GM23248 (cell line): ENCODE data around the gene PYGM. TPM values are rescaled to one million over a fixed set of nuclear protein-coding genes. Genes with fewer than 3 reads are reported as not detected.

Experiments
- DNase-seq: peaks from one replicate; pipeline ENCODE4 v3.0.0-alpha.2; 2015
- H2AFZ ChIP-seq: fragments of 200-600 bp; sonication (generic); 2 replicates; pipeline ENCODE4 v1.6.1; 2016; ENCODE audit warnings: antibody characterized with exemption
- H3F3A ChIP-seq: fragments of 200-600 bp; sonication (generic); 2 replicates; pipeline ENCODE4 v1.6.1; 2016; ENCODE audit warnings: mild to moderate bottlenecking, antibody characterized with exemption, mixed run types; ENCODE audit not compliant: insufficient read depth
- H3K27ac ChIP-seq: fragments of 200-600 bp; sonication (generic); 2 replicates; pipeline ENCODE4 v1.5.1; 2016; ENCODE audit warnings: mild to moderate bottlenecking
- H3K27me3 ChIP-seq: fragments of 200-600 bp; sonication (generic); replicated peaks from 2 replicates; pipeline ENCODE4 v1.6.1; 2016; ENCODE audit warnings: mild to moderate bottlenecking; ENCODE audit not compliant: insufficient read depth
- H3K36me3 ChIP-seq: fragments of 200-600 bp; sonication (generic); 2 replicates; pipeline ENCODE4 v1.6.1; 2016; ENCODE audit warnings: low read depth, mild to moderate bottlenecking
- H3K4me1 ChIP-seq: fragments of 200-600 bp; sonication (generic); 2 replicates; pipeline ENCODE4 v1.6.1; 2016; ENCODE audit warnings: mild to moderate bottlenecking; ENCODE audit not compliant: insufficient read depth
- H3K4me2 ChIP-seq: fragments of 200-600 bp; sonication (generic); one replicate; pipeline ENCODE4 v1.6.1; 2016; ENCODE audit warnings: mild to moderate bottlenecking; ENCODE audit not compliant: unreplicated experiment
- H3K4me3 ChIP-seq: fragments of 200-600 bp; sonication (generic); 2 replicates; pipeline ENCODE4 v1.5.1; 2016; ENCODE audit warnings: mild to moderate bottlenecking
- H3K79me2 ChIP-seq: fragments of 200-600 bp; sonication (generic); 2 replicates; pipeline ENCODE4 v1.6.1; 2016; ENCODE audit warnings: mild to moderate bottlenecking; ENCODE audit not compliant: insufficient read depth
- H3K9ac ChIP-seq: fragments of 200-600 bp; sonication (generic); 2 replicates; pipeline ENCODE4 v1.6.1; 2016; ENCODE audit warnings: mild to moderate bottlenecking
- H3K9me2 ChIP-seq: fragments of 200-600 bp; sonication (generic); 2 replicates; pipeline ENCODE4 v1.6.1; 2016; ENCODE audit warnings: mixed run types, mild to moderate bottlenecking, moderate library complexity; ENCODE audit not compliant: insufficient read depth
- H3K9me3 ChIP-seq: fragments of 200-600 bp; sonication (generic); one replicate; pipeline ENCODE4 v1.6.1; 2017; ENCODE audit warnings: low read depth
- H4K20me1 ChIP-seq: fragments of 200-600 bp; sonication (generic); 2 replicates; pipeline ENCODE4 v1.6.0; 2016; ENCODE audit not compliant: insufficient read depth
- EZH2 ChIP-seq: fragments of 200-600 bp; sonication (generic); IDR thresholded peaks from 2 replicates; pipeline ENCODE4 v1.6.1; 2018; ENCODE audit warnings: antibody characterized with exemption, mild to moderate bottlenecking; ENCODE audit not compliant: insufficient read depth, poor library complexity, severe bottlenecking
- EZH2phosphoT487 ChIP-seq: fragments of 200-600 bp; sonication (generic); IDR thresholded peaks from 2 replicates; pipeline ENCODE4 v1.6.1; 2018; ENCODE audit warnings: antibody characterized with exemption, moderate library complexity, mild to moderate bottlenecking, low read depth; ENCODE audit not compliant: insufficient read depth
- WGBS, 2 experiments: methylation state at CpG; one replicate each; pipeline ENCODE4 v1.1.6; 2015 to 2017; ENCODE audit warnings: low lambda C conversion rate in 2 of 2, low coverage in 1 of 2; ENCODE audit errors: missing lambda C conversion rate in 2 of 2; 5-methylcytosine and 5-hydroxymethylcytosine counted together
- in situ Hi-C: fragments of 300-500 bp; cut with MboI; formaldehyde crosslinking; loops from 2 replicates; pipeline ENCODE4 v1.15.0; 2020
- polyA plus RNA-seq: library from polyadenylated mRNA; unstranded; fragments of >200 nt; fragmentation: Nextera tagmentation; extraction: Ambion mirVana; gene quantifications from 2 replicates; pipeline ENCODE4 v1.2.1, GENCODE V29; 2016
- total RNA-seq: library from RNA; depleted of rRNA; stranded (reverse); fragments of >200 nt; shearing (Covaris generic); gene quantifications from 2 replicates; pipeline ENCODE4 v1.2.3, GENCODE V29; 2014

Gene PYGM
- total and polyA plus RNA-seq, 2 experiments from 2014 or later, result not detected

DNA sequence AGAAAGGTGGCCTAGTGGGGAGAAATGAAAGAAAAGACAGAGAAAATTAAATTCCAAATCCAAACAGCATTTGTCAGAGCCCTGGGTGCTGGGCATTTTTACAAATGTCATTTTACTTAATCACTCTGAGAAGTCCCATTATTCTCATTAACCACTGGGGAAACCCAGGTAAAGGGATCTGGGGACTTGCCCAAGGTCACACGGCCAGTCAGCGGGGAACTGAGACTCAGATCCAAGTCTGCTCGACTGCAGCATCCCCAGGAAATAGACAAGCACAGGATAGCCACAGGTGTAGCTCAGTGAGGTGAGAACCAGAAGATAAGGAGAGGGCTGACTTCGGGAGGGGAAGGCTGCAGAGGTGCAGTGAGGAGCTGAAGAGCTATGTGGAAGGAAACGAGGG lies 44.7 kb downstream of the PYGM start:
- Histone ChIP-seq H3K4me1 (no peaks in the 10 kb centered on the region), H3K36me3 (no peaks in the 10 kb centered on the region), H3K9me2 (no peaks in the 10 kb centered on the region), H3K79me2 (no peaks in the 10 kb centered on the region), H3K4me3 (no peak overlapping the region), H3K4me2 (no peak overlapping the region), H3F3A (no peaks in the 10 kb centered on the region), H2AFZ (no peak overlapping the region), H3K27me3 (peaks cover 77% of the 10 kb centered on the region), H3K9ac (no peak overlapping the region), H4K20me1 (no peaks in the 10 kb centered on the region), H3K9me3 (no peaks in the 10 kb centered on the region), H3K27ac (no peak overlapping the region)
- 10 to 13% methylated on average over 4 to 5 of the region's 5 CpGs for WGBS, 2 experiments
- no peak for TF ChIP-seq EZH2
- no peak for TF ChIP-seq EZH2phosphoT487
- DNase-seq, result no peak
- in situ Hi-C loops, result no loop called here

DNA sequence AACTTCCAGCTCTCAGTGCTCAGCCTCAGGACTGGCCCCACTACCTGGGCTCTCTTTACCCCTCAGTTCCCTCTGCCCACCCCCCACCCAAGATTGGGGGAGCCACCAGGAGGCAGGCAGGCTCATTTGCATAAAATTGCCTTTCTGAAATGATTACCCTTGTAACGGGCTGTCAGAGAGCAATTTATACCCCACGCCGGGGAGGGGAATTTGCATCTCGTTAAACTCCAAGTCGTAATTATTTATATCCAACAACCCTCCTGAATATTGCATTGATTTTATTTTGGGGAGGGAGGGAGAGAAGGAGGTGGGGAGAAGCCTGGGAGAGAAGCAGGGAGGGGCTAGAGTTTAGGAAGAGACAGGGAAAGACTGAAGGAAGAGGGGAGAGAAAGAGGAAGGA lies 45.1 kb downstream of the PYGM start:
- Histone ChIP-seq H3K9me2 (no peaks in the 10 kb centered on the region), H3K27ac (no peak overlapping the region), H3K79me2 (no peaks in the 10 kb centered on the region), H2AFZ (no peak overlapping the region), H3K9ac (no peak overlapping the region), H3F3A (no peaks in the 10 kb centered on the region), H3K9me3 (no peaks in the 10 kb centered on the region), H3K36me3 (no peaks in the 10 kb centered on the region), H3K4me1 (no peaks in the 10 kb centered on the region), H3K4me3 (no peak overlapping the region), H3K27me3 (peaks cover 77% of the 10 kb centered on the region), H4K20me1 (no peaks in the 10 kb centered on the region), H3K4me2 (no peak overlapping the region)
- in situ Hi-C loops, result no loop called here
- 17 to 21% methylated on average over 5 of the region's 5 CpGs for WGBS, 2 experiments
- no peak for TF ChIP-seq EZH2phosphoT487
- TF ChIP-seq EZH2, result no peak
- no peak for DNase-seq

DNA sequence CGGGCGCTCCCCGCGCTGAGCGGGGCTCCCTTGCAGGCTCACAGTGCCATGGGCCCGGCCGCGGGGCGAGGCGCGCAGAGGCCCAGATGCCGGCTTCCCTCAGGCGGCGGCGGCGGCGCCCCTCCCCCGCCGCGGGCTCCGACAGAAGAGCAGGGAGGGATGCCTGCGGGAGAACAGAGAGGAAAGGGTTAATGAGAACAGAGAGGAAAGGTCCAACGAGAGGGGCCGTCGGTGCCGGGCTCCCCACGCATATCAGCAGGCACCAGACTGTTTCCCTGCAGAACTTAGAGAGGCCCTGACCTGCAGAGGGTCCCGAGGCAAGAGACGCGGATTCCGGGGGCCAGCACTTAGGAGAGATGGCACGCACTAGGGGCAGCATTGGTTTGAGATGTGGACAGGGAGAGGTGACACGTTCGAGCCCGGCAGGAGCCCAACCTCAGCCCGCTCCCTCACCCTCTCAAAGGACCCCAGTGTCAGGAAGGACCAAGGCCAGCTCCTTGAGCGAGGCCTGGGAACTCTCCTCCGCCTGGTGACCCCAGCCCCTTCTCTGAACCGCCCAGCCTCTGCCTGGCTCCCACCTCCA lies 45.9 kb downstream of the PYGM start:
- Histone ChIP-seq H3K27me3 (peaks cover 79% of the 10 kb centered on the region), H2AFZ (no peak overlapping the region), H3K4me1 (no peaks in the 10 kb centered on the region), H4K20me1 (no peaks in the 10 kb centered on the region), H3K9ac (no peak overlapping the region), H3K9me3 (no peaks in the 10 kb centered on the region), H3K27ac (no peak overlapping the region), H3F3A (no peaks in the 10 kb centered on the region), H3K4me3 (no peak overlapping the region), H3K36me3 (no peaks in the 10 kb centered on the region), H3K79me2 (no peaks in the 10 kb centered on the region), H3K4me2 (no peak overlapping the region), H3K9me2 (no peaks in the 10 kb centered on the region)
- TF ChIP-seq EZH2 (peak; percentile 63), EZH2phosphoT487 (no peak)
- in situ Hi-C loops, result no loop called here
- no peak for DNase-seq
- WGBS, 2 experiments, result 1% methylated on average over 29 to 34 of the region's 39 CpGs

DNA sequence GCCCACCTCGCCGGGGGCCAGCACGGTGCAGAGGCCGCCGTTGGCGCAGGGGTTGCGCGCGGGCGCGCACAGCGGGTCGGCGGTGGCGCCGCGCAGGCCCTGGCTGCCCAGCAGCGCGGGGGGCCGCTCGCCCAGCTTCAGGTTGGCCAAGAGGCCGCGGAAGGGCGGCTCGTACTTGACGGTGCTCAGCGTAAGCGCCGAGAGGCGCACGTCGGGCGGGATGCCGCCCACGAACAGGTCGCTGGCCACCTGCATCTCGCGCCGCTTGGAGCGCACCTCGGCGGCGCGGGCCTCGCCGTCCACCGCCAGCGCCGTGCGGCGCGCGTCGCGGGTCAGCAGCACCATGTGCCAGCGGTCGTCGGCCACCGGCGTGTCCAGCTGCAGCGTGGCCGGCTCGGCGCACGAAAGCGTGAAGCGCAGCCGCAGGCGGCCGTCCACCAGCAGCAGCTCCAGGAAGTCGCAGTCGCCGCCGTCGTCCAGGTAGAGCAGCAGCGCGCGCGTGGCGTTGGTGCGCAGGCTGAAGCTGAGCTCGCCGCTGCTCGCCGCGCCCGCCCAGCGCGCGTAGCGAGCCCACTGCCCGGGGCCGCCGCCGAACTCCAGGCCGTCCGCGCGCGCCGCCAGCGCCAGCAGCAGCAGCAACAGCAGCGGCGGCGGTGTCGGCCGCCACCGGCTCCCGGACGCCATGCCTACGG lies 46.6 kb downstream of the PYGM start:
- Histone ChIP-seq H3K9ac (no peak overlapping the region), H3F3A (no peaks in the 10 kb centered on the region), H3K4me2 (no peak overlapping the region), H3K9me2 (no peaks in the 10 kb centered on the region), H3K9me3 (no peaks in the 10 kb centered on the region), H3K79me2 (no peaks in the 10 kb centered on the region), H3K36me3 (no peaks in the 10 kb centered on the region), H3K4me3 (no peak overlapping the region), H3K27me3 (peaks cover 79% of the 10 kb centered on the region), H4K20me1 (no peaks in the 10 kb centered on the region), H3K4me1 (no peaks in the 10 kb centered on the region), H2AFZ (no peak overlapping the region), H3K27ac (no peak overlapping the region)
- in situ Hi-C loops, result no loop called here
- no peak for TF ChIP-seq EZH2
- TF ChIP-seq EZH2phosphoT487, result no peak
- 2 to 4% methylated on average over 67 to 85 of the region's 111 CpGs for WGBS, 2 experiments
- DNase-seq, result peak; percentile 56
